HG03520 (cell line): ENCODE results near the gene FAIM2.

ENCODE experiments used
- ATAC-seq: cut with Tn5 transposase; IDR thresholded peaks from one replicate; pipeline ENCODE4 v1.9.1; 2021; ENCODE audit warnings: mild to moderate bottlenecking, moderate library complexity; ENCODE audit not compliant: unreplicated experiment

Gene FAIM2

DNA sequence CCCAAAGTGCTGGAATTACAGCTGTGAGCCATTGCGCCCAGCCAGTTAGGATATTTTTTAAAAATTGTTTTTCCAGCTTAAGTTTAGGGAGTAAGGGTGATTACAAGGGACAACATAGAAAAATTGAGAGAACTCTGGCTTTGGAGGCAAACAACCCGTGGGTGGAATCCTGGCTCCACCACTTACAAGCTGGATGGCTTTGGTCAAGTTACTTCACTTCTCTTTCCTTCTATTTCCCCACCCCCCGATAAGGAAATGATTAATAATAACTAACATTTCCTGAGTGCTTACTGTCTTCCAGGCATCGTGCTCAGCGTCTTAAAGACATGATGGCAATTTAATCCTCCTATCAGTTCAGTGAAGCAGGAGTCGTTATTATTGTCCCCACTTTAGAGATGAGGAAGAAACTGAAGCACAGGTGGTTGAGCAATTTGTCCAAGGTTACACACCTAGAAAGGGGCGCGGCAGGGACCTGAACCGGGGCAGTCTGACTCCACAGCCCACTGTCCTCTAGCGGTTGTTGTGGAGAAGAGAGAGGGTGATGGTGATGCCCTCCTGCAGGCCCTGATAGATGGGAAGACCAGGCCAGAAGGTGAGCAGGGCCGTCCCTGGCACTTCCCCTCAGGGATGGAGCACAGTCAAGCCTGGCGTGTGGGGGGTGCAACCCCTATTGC lies 16.7 kb upstream of the FAIM2 start:
- ATAC-seq = no peak

- no peak for ATAC-seq
Measured at GRCh38 chr12:49917788-49918173, 14.1 kb upstream of the FAIM2 start.

DNA sequence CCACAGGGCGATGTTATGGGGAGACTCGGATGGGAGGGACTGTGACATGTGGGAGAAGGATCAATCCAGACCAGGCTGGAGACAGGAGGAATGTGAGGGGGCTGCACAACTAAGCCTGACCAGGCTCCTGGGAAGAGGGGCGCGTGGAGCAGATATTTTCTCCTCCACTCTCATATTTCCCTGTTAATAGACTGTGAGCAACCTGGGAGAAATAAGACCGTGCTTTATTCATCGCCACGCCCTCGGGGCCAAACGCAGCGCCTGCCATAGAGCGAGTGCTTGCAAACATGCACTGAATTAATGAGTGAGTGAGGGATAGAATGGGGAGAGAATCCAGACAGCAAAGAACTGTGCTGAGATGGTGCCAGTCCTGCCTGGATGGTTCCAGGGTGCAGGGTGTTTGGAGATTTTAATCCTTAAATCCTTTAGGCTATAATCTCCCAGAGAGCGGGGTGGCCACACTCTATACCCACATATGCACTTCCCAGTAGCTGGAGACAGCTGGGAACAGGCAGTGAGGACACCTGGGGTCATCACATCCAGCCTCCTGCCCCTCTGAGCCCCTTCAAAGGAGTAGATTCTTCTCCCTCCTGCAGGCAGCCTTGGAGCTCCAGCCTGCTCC lies 13.6 kb upstream of the FAIM2 start:
- ATAC-seq = no peak

GRCh38 chr12:49916129-49916919 lies 12.6 kb upstream of the FAIM2 start:
- ATAC-seq = no peak

GRCh38 chr12:49912345-49913255 lies 8.9 kb upstream of the FAIM2 start:
- ATAC-seq = no peak

- ATAC-seq = no peak
Measured at GRCh38 chr12:49911213-49911605, 7.5 kb upstream of the FAIM2 start.

DNA sequence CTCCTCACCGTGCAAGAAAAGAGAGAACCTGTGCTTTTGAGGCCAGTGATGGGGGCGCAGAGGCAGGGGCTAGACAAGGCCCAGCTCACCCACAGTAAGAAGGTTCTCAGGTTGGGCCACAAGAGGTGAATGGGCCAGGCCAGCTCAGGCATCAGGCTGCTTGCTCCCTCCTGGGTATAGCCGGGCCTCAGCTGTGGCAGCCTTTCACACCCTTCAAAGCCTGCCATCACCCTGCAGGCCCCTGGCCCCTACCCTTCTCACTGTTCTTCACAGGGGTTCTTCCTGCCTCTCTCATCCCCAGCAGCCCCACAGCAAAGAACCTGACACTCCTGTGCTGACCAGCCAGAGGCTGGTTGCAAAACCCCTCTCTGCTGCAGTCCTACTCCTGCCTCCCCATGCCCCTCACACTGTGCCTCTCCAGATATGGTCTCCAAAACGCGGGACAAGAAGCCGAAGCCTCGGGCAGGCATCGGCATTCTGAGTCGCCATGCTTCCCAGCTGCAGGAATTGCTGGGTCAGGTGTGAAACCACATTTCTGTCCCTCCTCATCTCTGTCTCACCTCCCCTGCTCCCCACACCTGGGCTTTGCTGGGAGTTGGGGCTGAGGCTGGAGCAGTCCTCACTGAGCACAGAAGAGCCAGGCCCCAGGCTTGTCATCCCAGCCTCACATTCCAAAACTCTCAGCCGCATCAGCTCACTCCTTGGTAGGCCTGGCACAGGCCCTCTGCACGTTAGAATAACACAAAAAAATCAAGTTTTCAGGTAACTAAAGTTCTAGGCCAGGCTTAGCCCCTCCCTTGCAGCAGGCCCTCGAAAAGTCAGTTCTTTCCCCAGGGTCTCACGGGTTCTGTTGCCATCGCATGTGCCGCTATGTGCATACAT lies 6.9 kb upstream of the FAIM2 start:
- no peak for ATAC-seq

DNA sequence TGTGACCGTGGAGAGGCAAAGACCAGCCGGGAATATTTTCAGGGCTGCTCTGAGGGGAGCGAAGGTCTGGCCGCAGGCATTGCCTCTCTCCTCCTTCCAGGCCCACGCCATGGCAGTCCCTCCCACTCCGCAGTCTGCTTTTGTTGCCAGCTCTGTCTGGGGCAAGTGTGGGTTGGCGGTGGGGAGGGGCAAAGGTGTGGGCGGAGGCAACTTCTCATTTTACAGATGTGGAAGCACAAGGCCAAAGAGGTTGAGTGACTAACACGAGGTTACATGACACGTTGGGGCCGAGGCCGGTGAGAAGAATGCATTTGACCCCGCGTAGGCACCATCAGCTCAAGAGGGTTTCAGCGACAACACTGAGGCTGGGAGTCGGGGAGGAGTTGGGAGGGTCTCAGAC lies 6.1 kb upstream of the FAIM2 start:
- no peak for ATAC-seq

GRCh38 chr12:49909356-49909755 lies 5.7 kb upstream of the FAIM2 start:
- ATAC-seq = no peak

DNA sequence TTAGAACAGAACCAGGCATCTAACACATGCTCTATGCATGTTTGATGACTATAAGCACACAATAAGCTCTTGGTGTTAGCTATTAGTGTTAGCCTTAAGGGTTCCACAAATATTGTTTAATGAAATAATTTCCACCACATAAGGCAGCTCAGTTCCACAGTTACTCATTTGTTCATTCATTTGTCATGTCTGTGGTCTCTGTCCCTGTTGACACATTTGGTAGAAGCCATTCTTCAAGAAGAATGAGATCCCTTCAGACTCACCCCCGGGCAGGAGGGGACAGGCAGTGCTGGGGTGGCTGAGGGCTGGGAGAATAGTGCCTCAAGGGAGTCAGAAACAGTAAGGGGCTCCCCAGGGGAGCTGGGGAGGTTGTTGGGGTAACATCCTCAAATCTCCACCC lies 3.7 kb upstream of the FAIM2 start:
- ATAC-seq = no peak

- ATAC-seq = no peak
Measured at GRCh38 chr12:49905718-49906314, 2.1 kb upstream of the FAIM2 start.

DNA sequence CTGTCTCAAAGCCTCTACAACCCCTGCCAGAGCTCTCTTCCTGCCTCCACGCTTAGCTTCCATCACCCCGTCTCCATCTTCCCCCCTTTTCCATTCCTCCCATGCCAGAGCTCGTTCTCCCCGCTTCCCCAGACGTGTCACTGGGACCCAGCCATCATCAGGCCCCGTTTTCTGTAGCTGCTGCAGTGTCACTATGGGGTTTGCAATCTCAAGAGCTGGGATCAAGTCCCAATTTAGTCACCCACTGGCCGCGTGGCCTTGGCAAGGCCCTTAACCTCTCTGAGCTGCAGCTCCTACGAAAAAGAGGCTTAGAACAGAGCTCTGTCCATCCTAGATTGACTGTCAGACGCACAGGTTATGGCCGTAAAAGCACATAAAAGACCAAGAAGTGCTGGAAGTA lies 901 bp upstream of the FAIM2 start:
- ATAC-seq = no peak

DNA sequence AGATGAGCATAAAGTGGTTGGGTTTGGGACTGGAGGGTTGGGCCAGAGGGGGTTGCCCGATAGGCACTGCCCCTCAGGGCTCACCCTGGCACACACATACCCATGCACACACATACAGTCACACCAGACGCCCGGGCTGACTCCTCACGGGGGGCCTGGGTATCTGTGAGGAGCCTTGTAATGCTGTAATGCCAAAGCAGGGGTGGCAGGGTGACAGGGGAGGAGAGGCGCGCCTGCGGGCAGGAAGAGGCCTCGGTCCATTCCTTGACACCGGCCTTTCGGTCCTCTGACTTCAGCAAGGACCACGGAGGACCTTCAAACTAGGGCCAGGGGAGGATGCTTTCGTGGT lies 375 bp downstream of the FAIM2 start:
- ATAC-seq = no peak

DNA sequence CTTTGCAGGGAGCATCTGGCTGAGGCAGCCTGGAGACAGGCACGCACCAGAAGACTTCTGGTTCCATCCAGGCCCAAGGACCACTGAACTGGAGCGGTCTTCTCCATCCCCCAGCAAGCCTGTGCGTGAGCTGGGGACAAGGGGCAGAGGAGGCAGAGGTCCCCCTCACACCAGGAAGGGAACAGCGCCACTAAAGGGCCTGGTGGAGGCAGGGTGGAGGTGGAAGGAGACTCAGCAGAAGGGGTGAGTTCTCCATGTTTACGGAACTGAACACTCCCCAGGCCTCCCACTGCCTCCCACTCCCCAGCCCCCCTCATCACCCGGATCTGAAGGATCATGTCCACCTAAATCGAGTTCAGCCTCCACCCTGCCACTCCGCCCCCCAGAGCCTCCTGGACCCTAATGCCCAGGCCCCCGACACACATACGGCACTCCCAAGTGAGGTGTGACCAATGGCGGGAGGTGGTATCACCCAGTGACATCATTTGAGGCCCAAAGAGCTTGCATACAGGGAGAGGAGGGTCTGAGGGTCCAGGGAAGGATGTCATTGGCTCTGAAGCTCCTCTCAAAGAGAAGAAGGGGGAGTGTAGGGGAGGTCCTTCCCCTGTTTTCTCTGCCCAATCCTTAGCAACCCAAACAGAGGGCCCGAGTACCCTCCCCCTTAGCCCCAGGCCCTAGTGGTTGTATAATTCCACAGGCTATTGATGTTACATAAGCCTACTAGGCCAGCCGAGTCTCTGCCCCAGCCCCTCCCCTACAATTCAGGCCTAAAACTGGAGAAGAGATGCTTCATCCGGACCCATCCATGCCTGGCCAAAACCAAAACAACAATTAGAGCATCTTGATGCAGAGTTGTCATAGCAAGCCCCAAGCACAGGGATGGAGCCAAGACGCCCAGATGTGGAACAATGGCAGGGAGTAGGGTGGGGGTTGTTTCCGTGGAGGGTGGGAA lies 1.0 kb downstream of the FAIM2 start:
- no peak for ATAC-seq

DNA sequence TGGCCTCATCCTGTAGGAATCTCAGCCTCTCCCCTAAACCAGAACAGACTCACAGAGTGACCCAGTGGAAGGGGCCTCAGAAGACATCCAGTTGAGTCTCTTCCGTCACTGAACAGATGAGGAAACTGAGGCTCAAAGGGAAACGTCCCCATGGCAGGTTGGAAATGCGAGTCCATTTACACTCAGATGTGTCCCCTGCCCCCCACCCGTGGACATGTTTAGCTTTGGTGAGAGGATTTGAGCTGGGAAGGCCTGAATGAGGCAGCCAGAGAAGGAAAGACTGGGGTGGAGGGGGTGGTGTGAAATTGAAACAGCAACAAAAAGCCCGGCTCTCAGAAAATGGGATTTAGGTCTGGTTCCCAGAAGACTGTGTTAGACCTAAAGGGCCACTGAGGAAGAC lies 1.7 kb downstream of the FAIM2 start:
- ATAC-seq = no peak

- ATAC-seq = no peak
Measured at GRCh38 chr12:49901026-49901425, 2.7 kb downstream of the FAIM2 start.

- ATAC-seq = no peak
Measured at GRCh38 chr12:49900371-49900770, 3.3 kb downstream of the FAIM2 start.

GRCh38 chr12:49899921-49900320 lies 3.8 kb downstream of the FAIM2 start:
- ATAC-seq = no peak
